Esophagus (tissue), 2 donors: ENCODE measurements around the gene PCBP1. TPM values are rescaled to one million over a fixed set of nuclear protein-coding genes. Genes with fewer than 3 reads are reported as not detected.
"Not testable (repeated sequence)": the region's sequence is repeated elsewhere in the genome, so short reads cannot be mapped to it uniquely, and the experiment has no call there.

Experiments
- H3K27ac ChIP-seq, 2 donors: one replicate each; pipeline ENCODE4 v1.5.1; 2013; ENCODE audit warnings: low read depth in 2 of 2, mild to moderate bottlenecking in 2 of 2, inconsistent platforms in 1 of 2, low read length in 1 of 2, moderate library complexity in 1 of 2
- H3K27me3 ChIP-seq, 2 donors: one replicate each; pipeline ENCODE4 v1.6.1; 2013; ENCODE audit warnings: low read length in 2 of 2, control low read depth in 1 of 2, mild to moderate bottlenecking in 1 of 2; ENCODE audit not compliant: insufficient read depth in 2 of 2, control insufficient read depth in 1 of 2
- H3K36me3 ChIP-seq, 2 donors: one replicate each; pipeline ENCODE4 v1.6.1; 2013; ENCODE audit warnings: low read length in 1 of 2; ENCODE audit not compliant: control insufficient read depth in 2 of 2, insufficient read depth in 2 of 2
- H3K4me1 ChIP-seq, 2 donors: one replicate each; pipeline ENCODE4 v1.6.1; 2013; ENCODE audit warnings: low read length in 1 of 2; ENCODE audit not compliant: control insufficient read depth in 2 of 2, insufficient read depth in 2 of 2
- H3K4me3 ChIP-seq, 2 donors: one replicate each; pipeline ENCODE4 v1.5.1; 2013; ENCODE audit warnings: low read length in 2 of 2, mild to moderate bottlenecking in 2 of 2, low read depth in 1 of 2, moderate library complexity in 1 of 2
- H3K9me3 ChIP-seq, 2 donors: one replicate each; pipeline ENCODE4 v1.6.1; 2013; ENCODE audit warnings: mild to moderate bottlenecking in 2 of 2, low read depth in 1 of 2, low read length in 1 of 2, moderate library complexity in 1 of 2; ENCODE audit not compliant: control insufficient read depth in 2 of 2, insufficient read depth in 1 of 2
- WGBS, 2 donors: extraction: QIAGEN DNeasy Blood & Tissue Kit; methylation state at CpG; one replicate each; pipeline ENCODE4 v1.1.7; 2013; 5-methylcytosine and 5-hydroxymethylcytosine counted together
- polyA plus RNA-seq, 2 donors: library from polyadenylated mRNA; stranded (reverse); fragments of 200-250 nt; gene quantifications; one replicate each; pipeline ENCODE4 v1.2.3, GENCODE V29; 2013
- donor health status: healthy with polysubstance abuse.
- donor health status: Bipolar disorder and iron deficiency.

The PCBP1 gene
- polyA plus RNA-seq, 2 donors, result 314 to 323 TPM

GRCh38 chr2:70047451-70047850 is 39.8 kb upstream of the PCBP1 start:
- Histone ChIP-seq H3K36me3 (no peaks in the 10 kb centered on the region), H3K27ac (peak overlapping the region; percentile 75 to 81)
- WGBS, 2 donors, result 92 to 96% methylated on average over 5 of the region's 5 CpGs

DNA sequence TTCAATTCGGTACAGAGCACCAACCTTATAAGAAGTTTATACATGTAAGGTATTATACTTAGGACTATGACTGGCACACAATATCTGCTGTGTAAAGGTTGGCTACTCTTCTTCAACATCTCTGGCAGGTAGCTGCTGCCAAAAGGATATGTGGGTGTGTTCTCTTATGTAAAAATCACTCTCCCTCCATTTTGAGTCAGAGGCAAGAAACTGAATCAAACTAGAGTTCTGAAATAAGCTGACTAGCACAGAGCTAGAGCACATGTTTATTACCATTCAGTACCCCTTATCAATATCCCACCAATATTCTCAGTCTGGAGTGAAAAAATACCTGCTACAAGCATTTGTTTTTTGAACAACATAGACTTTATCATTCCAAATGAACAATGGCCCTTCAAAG is 38.0 kb upstream of the PCBP1 start:
- Histone ChIP-seq H3K36me3 (peaks cover 0 to 3% of the 10 kb centered on the region in 2 donors), H3K9me3 (no peaks in the 10 kb centered on the region), H3K27ac (peak overlapping the region in 1 of 2 donors; percentile 41), H3K4me1 (peaks cover 0 to 2% of the 10 kb centered on the region in 2 donors), H3K27me3 (no peaks in the 10 kb centered on the region), H3K4me3 (no peak overlapping the region)
- WGBS, 2 donors, result 85 to 92% methylated on average over 1 of the region's 1 CpG

More at GRCh38 chr2:70047451-70047850, 39.8 kb upstream of the PCBP1 start:
- H3K27me3 ChIP-seq, result no peaks in the 10 kb centered on the region
- no peak overlapping the region for H3K4me3 ChIP-seq
- H3K9me3 ChIP-seq, result no peaks in the 10 kb centered on the region
- H3K4me1 ChIP-seq, result peaks cover 0 to 2% of the 10 kb centered on the region in 2 donors

GRCh38 chr2:70050631-70051425 is 36.4 kb upstream of the PCBP1 start:
- H3K9me3 ChIP-seq, result no peaks in the 10 kb centered on the region
- H3K36me3 ChIP-seq, result peaks cover 0 to 3% of the 10 kb centered on the region in 2 donors
- 85 to 90% methylated on average over 5 of the region's 5 CpGs for WGBS, 2 donors
- H3K27me3 ChIP-seq, result no peaks in the 10 kb centered on the region
- H3K4me1 ChIP-seq, result peaks cover 0 to 2% of the 10 kb centered on the region in 2 donors
- no peak overlapping the region for H3K4me3 ChIP-seq
- no peak overlapping the region for H3K27ac ChIP-seq

DNA sequence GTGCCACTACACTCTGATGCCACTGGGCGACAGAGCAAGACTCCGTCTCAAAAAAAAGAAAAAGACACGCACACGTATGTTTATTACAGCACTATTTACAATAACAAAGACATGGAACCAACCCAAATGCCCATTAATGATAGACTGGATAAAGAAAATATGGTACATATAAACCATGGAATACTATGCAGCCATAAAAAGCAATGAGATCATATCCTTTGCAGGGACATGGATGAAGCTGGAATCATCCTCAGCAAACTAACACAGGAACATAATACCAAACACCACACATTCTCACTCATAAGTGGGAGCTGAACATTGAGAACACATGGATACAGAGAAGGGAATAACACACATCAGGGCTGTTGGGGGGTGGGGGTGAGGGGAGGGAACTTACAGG is 32.0 kb upstream of the PCBP1 start:
- H3K4me3 ChIP-seq, H3K27me3 ChIP-seq, H3K36me3 ChIP-seq, H3K27ac ChIP-seq, H3K9me3 ChIP-seq, H3K4me1 ChIP-seq: not testable (repeated sequence)
- 92 to 99% methylated on average over 4 of the region's 4 CpGs for WGBS, 2 donors

- H3K9me3 ChIP-seq, result no peaks in the 10 kb centered on the region
- H3K4me3 ChIP-seq, result no peak overlapping the region
- H3K27ac ChIP-seq, result peak overlapping the region in 1 of 2 donors; percentile 44
- H3K4me1 ChIP-seq, result peaks cover 0 to 1% of the 10 kb centered on the region in 2 donors
- H3K27me3 ChIP-seq, result no peaks in the 10 kb centered on the region
- peaks cover 5 to 7% of the 10 kb centered on the region in 2 donors for H3K36me3 ChIP-seq
- WGBS, 2 donors, result 85 to 92% methylated on average over 2 of the region's 2 CpGs
Observed at GRCh38 chr2:70061317-70061716, 26.0 kb upstream of the PCBP1 start.

GRCh38 chr2:70062270-70062669 is 25.0 kb upstream of the PCBP1 start:
- H3K9me3 ChIP-seq, result no peaks in the 10 kb centered on the region
- peaks cover 5 to 7% of the 10 kb centered on the region in 2 donors for H3K36me3 ChIP-seq
- H3K4me3 ChIP-seq, result no peak overlapping the region
- H3K27me3 ChIP-seq, result no peaks in the 10 kb centered on the region
- H3K27ac ChIP-seq, result no peak overlapping the region
- peaks cover 0 to 1% of the 10 kb centered on the region in 2 donors for H3K4me1 ChIP-seq
- WGBS, 2 donors, result 94 to 100% methylated on average over 2 of the region's 2 CpGs

- Histone ChIP-seq H3K36me3 (peaks cover 2 to 5% of the 10 kb centered on the region in 2 donors), H3K4me3 (no peak overlapping the region), H3K27me3 (no peaks in the 10 kb centered on the region), H3K4me1 (peaks cover 0 to 1% of the 10 kb centered on the region in 2 donors), H3K27ac (peak overlapping the region; percentile 70 to 83), H3K9me3 (no peaks in the 10 kb centered on the region)
- 94 to 96% methylated on average over 3 of the region's 3 CpGs for WGBS, 2 donors
Observed at GRCh38 chr2:70068119-70068518, 19.2 kb upstream of the PCBP1 start.

- H3K27ac ChIP-seq, result peak overlapping the region; percentile 81 to 83
- no peak overlapping the region for H3K4me3 ChIP-seq
- H3K4me1 ChIP-seq, result peaks cover 0 to 1% of the 10 kb centered on the region in 2 donors
- no peaks in the 10 kb centered on the region for H3K9me3 ChIP-seq
- peaks cover 4 to 6% of the 10 kb centered on the region in 2 donors for H3K36me3 ChIP-seq
- 60 to 67% methylated on average over 3 of the region's 3 CpGs for WGBS, 2 donors
- no peaks in the 10 kb centered on the region for H3K27me3 ChIP-seq
Observed at GRCh38 chr2:70069049-70069448, 18.2 kb upstream of the PCBP1 start.

DNA sequence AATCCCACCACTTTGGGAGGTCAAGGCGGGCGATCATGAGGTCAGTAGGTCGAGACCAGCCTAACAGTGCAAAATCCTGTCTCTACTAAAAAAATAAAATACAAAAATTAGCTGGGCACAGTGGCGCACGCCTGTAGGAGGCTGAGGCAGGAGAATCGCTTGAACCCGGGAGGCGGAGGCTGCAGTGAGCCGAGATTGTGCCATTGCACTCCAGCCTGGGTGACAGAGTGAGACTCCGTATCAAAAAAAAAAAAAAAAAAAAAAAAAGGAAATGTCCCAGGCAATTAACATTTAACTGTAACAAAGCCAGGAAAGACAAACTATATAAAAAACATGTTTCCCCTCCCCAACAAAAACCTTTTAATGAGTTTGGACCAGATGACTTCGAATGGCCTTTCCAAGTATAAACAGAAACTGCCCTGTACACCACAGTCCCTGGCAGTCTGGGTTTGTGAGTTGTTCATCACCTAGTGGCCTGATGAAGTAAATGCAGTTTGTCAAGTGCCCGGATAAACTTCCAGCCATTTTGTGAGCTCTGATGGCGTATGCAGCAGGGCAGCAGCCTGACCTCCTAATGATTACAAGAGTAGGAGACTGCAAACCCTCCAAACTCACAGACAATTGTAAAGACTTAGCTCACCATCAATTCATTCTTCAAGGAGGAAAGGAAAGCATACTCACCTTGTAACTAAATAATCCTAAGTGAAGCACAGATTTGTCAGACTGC is 16.6 kb upstream of the PCBP1 start:
- Histone ChIP-seq H3K4me1 (no peaks in the 10 kb centered on the region), H3K27me3 (no peaks in the 10 kb centered on the region), H3K36me3 (peaks cover 3 to 4% of the 10 kb centered on the region in 2 donors), H3K27ac (peak overlapping the region; percentile 57 to 81), H3K9me3 (no peaks in the 10 kb centered on the region), H3K4me3 (no peak overlapping the region)
- 59 to 62% methylated on average over 12 to 13 of the region's 13 CpGs for WGBS, 2 donors
